A549 (cell line): ENCODE results near the gene AGFG1. TPM values are rescaled to one million over a fixed set of nuclear protein-coding genes. Genes with fewer than 3 reads are reported as not detected.

ENCODE experiments used
- ATAC-seq, 2 experiments: fragments of 200-7000 bp in 1 of 2; fragments of >200 bp in 1 of 2; cut with Nextera tagmentation in 1 of 2; cut with Tn5 transposase in 1 of 2; 3 replicates each; pipeline versions ENCODE4 v1.8.0 to v1.9.1; 2018 to 2020; ENCODE audit warnings: mild to moderate bottlenecking in 1 of 2, moderate library complexity in 1 of 2
- CTCF ChIA-PET: fragments of 300-600 bp; sonication (Branson Sonifier 250); formaldehyde crosslinking; extraction: SDS; loops from one replicate; lab custom pipeline; 2021; ENCODE audit warnings: antibody characterized with exemption, inconsistent platforms; lab: Yijun Ruan, JAX
- POLR2A ChIA-PET: fragments of 350-600 bp; formaldehyde crosslinking; extraction: SDS; loops from one replicate; lab custom pipeline; 2021; ENCODE audit warnings: antibody characterized with exemption, inconsistent platforms; lab: Yijun Ruan, JAX
- DNase-seq, 2 experiments: peaks; one replicate each; pipeline versions ENCODE4 v3.0.0 to v3.0.0-alpha.2; 2011 to 2016; ENCODE audit warnings: low read depth in 1 of 2, low spot score in 1 of 2
- FAIRE-seq: peaks from 2 replicates; lab custom pipeline; 2011; peaks lifted over from hg19 to GRCh38; lab: Jason Lieb, UNC
- H3K27ac ChIP-seq, 2 experiments: fragments of >200 bp; sonication (Bioruptor Twin); formaldehyde crosslinking; 3 replicates each; pipeline ENCODE4 v1.5.1; 2016 to 2017
- H3K4me1 ChIP-seq: fragments of >200 bp; sonication (Bioruptor Twin); formaldehyde crosslinking; 3 replicates; pipeline ENCODE4 v1.6.1; 2016
- H3K4me2 ChIP-seq: fragments of >200 bp; sonication (Bioruptor Twin); formaldehyde crosslinking; 3 replicates; pipeline ENCODE4 v1.6.1; 2016
- H3K4me3 ChIP-seq: fragments of >200 bp; sonication (Bioruptor Twin); formaldehyde crosslinking; 3 replicates; pipeline ENCODE4 v1.5.1; 2016
- H3K9me3 ChIP-seq: fragments of >200 bp; sonication (Bioruptor Twin); formaldehyde crosslinking; 3 replicates; pipeline ENCODE4 v1.6.1; 2016
- ATOH8 ChIP-seq: fragments of 250-450 bp; sonication (Bioruptor Pico); IDR thresholded peaks from 2 replicates; pipeline ENCODE4 v1.5.0; 2020; ENCODE audit warnings: low read depth, mild to moderate bottlenecking, moderate library complexity
- CEBPB ChIP-seq, 2 experiments: fragments of >200 bp in 1 of 2; sonication (Bioruptor Twin) in 1 of 2; formaldehyde crosslinking in 1 of 2; IDR thresholded peaks; 2 replicates each; pipeline ENCODE4 v1.6.1; 2012 to 2016
- CHD2 ChIP-seq: fragments of 150-350 bp; IDR thresholded peaks from 2 replicates; pipeline ENCODE4 v1.6.1; 2014; ENCODE audit warnings: low read length; ENCODE audit not compliant: partially characterized antibody
- EHMT2 ChIP-seq: fragments of 200-600 bp; sonication (generic); IDR thresholded peaks from 2 replicates; pipeline ENCODE4 v1.6.1; 2016; ENCODE audit warnings: antibody characterized with exemption, low read depth, mild to moderate bottlenecking, moderate library complexity
- EP300 ChIP-seq, 2 experiments: fragments of >200 bp; sonication (Bioruptor Twin); formaldehyde crosslinking; IDR thresholded peaks; 2 replicates in 1 of 2; 3 replicates in 1 of 2; pipeline ENCODE4 v1.6.1; 2016 to 2017
- ESRRA ChIP-seq: fragments of 150-350 bp; IDR thresholded peaks from 2 replicates; pipeline ENCODE4 v1.6.1; 2014; ENCODE audit warnings: mild to moderate bottlenecking, low read length, borderline replicate concordance
- FOSL2 ChIP-seq, 2 experiments: fragments of 450-650 bp in 1 of 2; fragments of >200 bp in 1 of 2; sonication (Bioruptor Twin) in 1 of 2; formaldehyde crosslinking; IDR thresholded peaks; 2 replicates each; pipeline versions ENCODE4 v1.5.0 to v1.6.1; 2016 to 2020; ENCODE audit warnings: mild to moderate bottlenecking in 1 of 2, moderate library complexity in 1 of 2
- FOXS1 ChIP-seq: fragments of 250-450 bp; sonication (Bioruptor Pico); IDR thresholded peaks from 2 replicates; pipeline ENCODE4 v1.5.0; 2020; ENCODE audit warnings: mild to moderate bottlenecking, moderate library complexity
- GATA3 ChIP-seq: IDR thresholded peaks from 2 replicates; pipeline ENCODE4 v1.6.1; 2012; ENCODE audit warnings: borderline replicate concordance
- HDAC2 ChIP-seq: fragments of 200-600 bp; sonication (generic); IDR thresholded peaks from 2 replicates; pipeline ENCODE4 v1.6.1; 2016
- HEYL ChIP-seq: fragments of 250-450 bp; sonication (Bioruptor Pico); IDR thresholded peaks from 2 replicates; pipeline ENCODE4 v1.8.0; 2021; ENCODE audit warnings: mild to moderate bottlenecking, moderate library complexity
- HOXB13 ChIP-seq: fragments of 250-450 bp; sonication (Bioruptor Pico); IDR thresholded peaks from 2 replicates; pipeline ENCODE4 v1.5.0; 2020; ENCODE audit warnings: low read depth, mild to moderate bottlenecking, moderate library complexity
- HOXB5 ChIP-seq: fragments of 250-450 bp; sonication (Bioruptor Pico); IDR thresholded peaks from 2 replicates; pipeline ENCODE4 v1.5.0; 2020; ENCODE audit warnings: mild to moderate bottlenecking, moderate library complexity
- JUN ChIP-seq, 2 experiments: fragments of >200 bp; sonication (Bioruptor Twin); formaldehyde crosslinking; IDR thresholded peaks; 2 replicates in 1 of 2; 3 replicates in 1 of 2; pipeline ENCODE4 v1.6.1; 2016 to 2017
- KDM5A ChIP-seq: fragments of 200-600 bp; sonication (generic); IDR thresholded peaks from 2 replicates; pipeline ENCODE4 v1.6.1; 2016; ENCODE audit warnings: antibody characterized with exemption, mild to moderate bottlenecking
- MAX ChIP-seq: IDR thresholded peaks from 2 replicates; pipeline ENCODE4 v1.6.1; 2012
- MAZ ChIP-seq: fragments of 150-350 bp; IDR thresholded peaks from 2 replicates; pipeline ENCODE4 v1.6.1; 2014; ENCODE audit warnings: antibody characterized with exemption, low read depth, low read length, borderline replicate concordance
- NFE2L2 ChIP-seq: fragments of 150-350 bp; conservative IDR thresholded peaks from 2 replicates; pipeline ENCODE4 v1.6.1; 2014; ENCODE audit warnings: low read length
- NPAS2 ChIP-seq: fragments of 250-450 bp; sonication (Bioruptor Pico); IDR thresholded peaks from 2 replicates; pipeline ENCODE4 v1.8.0; 2022; ENCODE audit warnings: mild to moderate bottlenecking, moderate library complexity, borderline replicate concordance
- NR3C1 ChIP-seq: fragments of >200 bp; sonication (Bioruptor Twin); formaldehyde crosslinking; IDR thresholded peaks from 3 replicates; pipeline ENCODE4 v1.6.1; 2017
- PBX3 ChIP-seq: IDR thresholded peaks from 2 replicates; pipeline ENCODE4 v1.6.1; 2012
- PHF8 ChIP-seq: fragments of 200-600 bp; sonication (generic); IDR thresholded peaks from 2 replicates; pipeline ENCODE4 v1.6.1; 2016; ENCODE audit warnings: low read depth, mild to moderate bottlenecking, antibody characterized with exemption, moderate library complexity, borderline replicate concordance
- POLR2AphosphoS2 ChIP-seq: conservative IDR thresholded peaks from 2 replicates; pipeline ENCODE4 v1.6.1; 2012; ENCODE audit warnings: low read length, improper control_type of control experiment, inconsistent platforms
- RAD21 ChIP-seq, 2 experiments: fragments of >200 bp in 1 of 2; sonication (Bioruptor Twin) in 1 of 2; formaldehyde crosslinking in 1 of 2; IDR thresholded peaks in 1 of 2; conservative IDR thresholded peaks in 1 of 2; 2 replicates in 1 of 2; 3 replicates in 1 of 2; pipeline ENCODE4 v1.6.1; 2012 to 2018; ENCODE audit warnings: inconsistent platforms in 1 of 2
- RARB ChIP-seq: fragments of 250-450 bp; sonication (Bioruptor Pico); IDR thresholded peaks from 2 replicates; pipeline ENCODE4 v1.8.0; 2021; ENCODE audit warnings: mild to moderate bottlenecking, moderate library complexity
- RCOR1 ChIP-seq: fragments of 150-350 bp; IDR thresholded peaks from 2 replicates; pipeline ENCODE4 v1.6.1; 2014; ENCODE audit warnings: antibody characterized with exemption, low read length, low read depth
- SREBF2 ChIP-seq: fragments of 450-650 bp; IDR thresholded peaks from 2 replicates; pipeline ENCODE4 v1.6.1; 2014; ENCODE audit warnings: mild to moderate bottlenecking, moderate library complexity
- USF2 ChIP-seq: fragments of 450-650 bp; IDR thresholded peaks from 2 replicates; pipeline ENCODE4 v1.6.1; 2014; ENCODE audit warnings: antibody characterized with exemption
- ZC3H11A ChIP-seq: fragments of 450-650 bp; IDR thresholded peaks from 2 replicates; pipeline ENCODE4 v1.6.1; 2014; ENCODE audit warnings: antibody characterized with exemption, mild to moderate bottlenecking
- ZNF302 ChIP-seq: fragments of 250-450 bp; sonication (Bioruptor Pico); IDR thresholded peaks from 2 replicates; pipeline ENCODE4 v1.9.0; 2021; ENCODE audit warnings: inconsistent platforms, mild to moderate bottlenecking, moderate library complexity
- ZSCAN20 ChIP-seq: fragments of 250-450 bp; sonication (Bioruptor Pico); IDR thresholded peaks from 2 replicates; pipeline ENCODE4 v1.8.0; 2022; ENCODE audit warnings: mild to moderate bottlenecking, moderate library complexity
- polyA plus RNA-seq, 4 experiments: library from polyadenylated mRNA; depleted of rRNA in 3 of 4; stranded (reverse); fragments of >200 nt; fragmentation: RNase III in 1 of 4; extraction: RNeasy Plus Mini Kit Qiagen cat#74134 plus additional on column Dnase treatment in 1 of 4; gene quantifications; 2 replicates in 3 of 4; 3 replicates in 1 of 4; pipeline ENCODE4 v1.2.3, GENCODE V29; 2011 to 2017
- TF ChIP-seq, protein P1 (sequence below): fragments of >200 bp; sonication (Bioruptor Twin); formaldehyde crosslinking; IDR thresholded peaks from 2 replicates; pipeline ENCODE4 v1.6.1; 2016
- TF ChIP-seq, protein P2 (sequence below): fragments of >200 bp; sonication (Bioruptor Twin); formaldehyde crosslinking; IDR thresholded peaks from 3 replicates; pipeline ENCODE4 v1.6.1; 2016

The AGFG1 gene
- polyA plus RNA-seq, 2 of the 4 experiments (the other 2 are of a cell fraction): 96.9 to 384 TPM

DNA sequence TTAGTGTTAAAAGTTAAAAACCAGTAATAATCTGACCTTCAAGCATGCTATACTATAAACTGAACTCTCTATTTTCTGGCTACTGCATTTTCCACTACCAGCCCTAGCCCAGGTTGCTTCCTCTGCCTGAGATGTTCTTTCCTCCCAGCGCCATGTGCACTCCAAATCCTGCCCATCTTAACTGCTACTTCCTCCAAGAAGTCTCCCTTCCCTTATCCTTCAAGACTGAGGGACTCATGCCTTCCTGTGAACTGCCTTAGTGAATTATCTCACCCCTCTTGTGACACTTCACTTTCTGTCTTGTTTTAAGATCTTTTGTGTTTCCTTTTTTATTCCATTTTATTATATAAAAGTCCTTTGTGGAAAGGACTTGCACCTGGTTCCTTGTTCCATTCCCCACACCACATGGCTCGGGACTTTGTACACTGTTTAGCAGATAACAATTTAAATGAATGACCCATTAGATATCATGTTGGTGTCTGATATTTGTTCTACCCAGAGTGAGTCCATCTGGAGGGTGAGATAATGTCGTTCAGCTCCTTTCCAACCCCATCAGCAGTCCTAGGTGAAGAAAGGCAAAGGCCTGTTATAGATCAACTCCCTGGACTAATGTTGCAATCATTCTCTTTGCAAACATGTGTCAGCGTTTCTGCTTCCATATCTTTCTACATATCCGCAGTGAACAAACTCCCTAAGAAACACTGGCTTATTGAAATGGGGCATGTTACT, 20.9 kb upstream of the AGFG1 start (continued):
- no peak for TF ChIP-seq USF2
- TF ChIP-seq PBX3: no peak
- TF ChIP-seq NPAS2 (CRISPR knock-in tag): no peak
- peak; percentile 97 for TF ChIP-seq CEBPB (IDR thresholded peaks at IDR 0.05)
- TF ChIP-seq FOXS1 (CRISPR knock-in tag): no peak
- no peak for TF ChIP-seq GATA3
- no peak for TF ChIP-seq HOXB5 (CRISPR knock-in tag)
- 0 out of 5 replicates have a peak, but pooled peaks of 1 of the 2 experiments have one; percentile 18 for TF ChIP-seq RAD21 (conservative IDR thresholded peaks at IDR 0.05 in 1 of 2, IDR thresholded peaks at IDR 0.05 in 1 of 2)
- TF ChIP-seq EHMT2: no peak
- TF ChIP-seq EP300 (IDR thresholded peaks at IDR 0.05): peak; percentile 75 to 85; a peak in 4 of 5 replicates
- TF ChIP-seq, protein P1, sequence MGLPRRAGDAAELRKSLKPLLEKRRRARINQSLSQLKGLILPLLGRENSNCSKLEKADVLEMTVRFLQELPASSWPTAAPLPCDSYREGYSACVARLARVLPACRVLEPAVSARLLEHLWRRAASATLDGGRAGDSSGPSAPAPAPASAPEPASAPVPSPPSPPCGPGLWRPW: peak; percentile 88
- TF ChIP-seq CHD2: no peak
- TF ChIP-seq NFE2L2: peak; percentile 25; the same call in 1 of the 2 replicates
- TF ChIP-seq JUN (IDR thresholded peaks at IDR 0.05): peak; percentile 84; a peak in 3 of 5 replicates
- TF ChIP-seq MAX: peak; percentile 63
- no peak for TF ChIP-seq ZC3H11A
- TF ChIP-seq KDM5A: no peak
- TF ChIP-seq HOXB13: peak; percentile 35; the same call in 1 of the 2 replicates
- TF ChIP-seq NR3C1: no peak
- TF ChIP-seq ESRRA: no peak
- TF ChIP-seq FOSL2 (IDR thresholded peaks at IDR 0.05): no peak
- TF ChIP-seq FOSL2 (CRISPR knock-in tag; IDR thresholded peaks at IDR 0.05): peak; percentile 69
- TF ChIP-seq PHF8: no peak
- no peak for TF ChIP-seq MAZ
- TF ChIP-seq HDAC2: no peak
- TF ChIP-seq SREBF2: no peak
- no peak for TF ChIP-seq ZNF302 (CRISPR knock-in tag)
- no peak for TF ChIP-seq ATOH8 (CRISPR knock-in tag)
- no peak for TF ChIP-seq POLR2AphosphoS2

DNA sequence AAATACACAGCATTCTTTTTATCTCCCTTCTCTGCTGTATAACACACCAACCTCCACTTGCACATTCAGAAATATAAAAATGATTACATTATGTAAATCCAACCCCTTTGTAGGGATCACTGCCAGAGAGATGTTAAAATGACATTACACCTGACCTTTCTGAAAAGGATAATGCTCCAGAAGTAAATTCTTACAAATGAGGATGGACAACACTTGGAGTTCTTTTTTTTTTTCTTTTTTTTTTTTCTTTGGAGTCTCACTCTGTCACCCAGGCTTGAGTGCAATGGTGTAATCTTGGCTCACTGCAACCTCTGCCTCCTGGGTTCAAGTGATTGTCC, 20.3 kb upstream of the AGFG1 start:
- peaks cover 83% of the 10 kb centered on the region for H3K4me1 ChIP-seq
- DNase-seq (no peak), FAIRE-seq (no peak), ATAC-seq (no peak; a peak in 1 of 6 replicates)
- H3K4me3 ChIP-seq: no peak overlapping the region
- ChIA-PET POLR2A (no interaction called here), CTCF (no interaction called here)
- no peaks in the 10 kb centered on the region for H3K9me3 ChIP-seq
- H3K27ac ChIP-seq: peak overlapping the region; percentile 95 to 96
- peak overlapping the region; percentile 68 for H3K4me2 ChIP-seq
- TF ChIP-seq RCOR1 (no peak), ZSCAN20 (no peak), JUN (IDR thresholded peaks at IDR 0.05) (peak in 1 of 2 experiments; percentile 17; a peak in 2 of 5 replicates), PBX3 (no peak), ZNF302 (CRISPR knock-in tag) (no peak), RARB (CRISPR knock-in tag) (no peak), HEYL (CRISPR knock-in tag) (no peak)
- TF ChIP-seq, protein P2, sequence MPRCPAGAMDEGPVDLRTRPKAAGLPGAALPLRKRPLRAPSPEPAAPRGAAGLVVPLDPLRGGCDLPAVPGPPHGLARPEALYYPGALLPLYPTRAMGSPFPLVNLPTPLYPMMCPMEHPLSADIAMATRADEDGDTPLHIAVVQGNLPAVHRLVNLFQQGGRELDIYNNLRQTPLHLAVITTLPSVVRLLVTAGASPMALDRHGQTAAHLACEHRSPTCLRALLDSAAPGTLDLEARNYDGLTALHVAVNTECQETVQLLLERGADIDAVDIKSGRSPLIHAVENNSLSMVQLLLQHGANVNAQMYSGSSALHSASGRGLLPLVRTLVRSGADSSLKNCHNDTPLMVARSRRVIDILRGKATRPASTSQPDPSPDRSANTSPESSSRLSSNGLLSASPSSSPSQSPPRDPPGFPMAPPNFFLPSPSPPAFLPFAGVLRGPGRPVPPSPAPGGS: 0 out of 3 replicates have a peak, but pooled peaks have one; percentile 4
